HFF-Myc (cell line): ENCODE measurements around the gene HDLBP.

Experiments
- DNase-seq: peaks from one replicate; pipeline ENCODE4 v3.0.0-alpha.2; 2011; ENCODE audit warnings: low read depth; ENCODE audit errors: extremely low read depth
- H3K4me3 ChIP-seq: replicated peaks from 2 replicates; pipeline ENCODE4 v1.5.1; 2011; ENCODE audit warnings: low read depth, mild to moderate bottlenecking, control low read depth, low read length
- TF ChIP-seq, protein P1 (sequence below): IDR thresholded peaks from 2 replicates; pipeline ENCODE4 v1.5.1; 2012; ENCODE audit warnings: mild to moderate bottlenecking, low read depth, low read length, control low read depth; ENCODE audit errors: missing control alignments

Gene HDLBP

DNA sequence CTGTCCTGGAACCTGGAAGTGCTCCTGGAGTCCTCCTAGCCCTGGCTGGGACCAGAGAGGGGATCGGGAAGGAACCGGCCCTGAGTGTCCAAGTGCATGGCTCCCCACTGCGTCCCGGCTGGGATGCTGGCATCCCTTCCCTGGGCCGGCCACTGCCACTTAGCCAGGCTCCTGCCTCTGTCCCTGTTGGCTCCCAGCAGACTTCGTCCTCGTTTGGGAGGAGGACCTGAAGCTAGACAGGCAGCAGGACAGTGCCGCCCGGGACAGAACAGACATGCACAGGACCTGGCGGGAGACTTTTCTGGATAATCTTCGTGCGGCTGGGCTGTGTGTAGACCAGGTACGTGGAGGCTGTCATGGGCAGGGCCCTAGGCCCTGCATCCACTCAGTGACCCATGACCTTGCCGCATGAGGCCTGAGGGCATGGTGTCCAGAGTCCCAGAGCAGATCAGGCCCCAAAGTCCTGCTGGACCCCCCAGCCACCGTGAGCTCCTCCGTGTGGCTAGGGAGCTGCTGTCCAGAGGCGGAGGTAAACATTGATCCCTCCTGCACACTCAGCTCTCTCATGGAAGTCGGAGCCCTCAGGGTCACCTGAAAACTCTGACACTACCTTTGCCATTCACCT, 119.9 kb downstream of the HDLBP start:
- DNase-seq, result no peak
- no peak overlapping the region for H3K4me3 ChIP-seq
- TF ChIP-seq, protein P1, sequence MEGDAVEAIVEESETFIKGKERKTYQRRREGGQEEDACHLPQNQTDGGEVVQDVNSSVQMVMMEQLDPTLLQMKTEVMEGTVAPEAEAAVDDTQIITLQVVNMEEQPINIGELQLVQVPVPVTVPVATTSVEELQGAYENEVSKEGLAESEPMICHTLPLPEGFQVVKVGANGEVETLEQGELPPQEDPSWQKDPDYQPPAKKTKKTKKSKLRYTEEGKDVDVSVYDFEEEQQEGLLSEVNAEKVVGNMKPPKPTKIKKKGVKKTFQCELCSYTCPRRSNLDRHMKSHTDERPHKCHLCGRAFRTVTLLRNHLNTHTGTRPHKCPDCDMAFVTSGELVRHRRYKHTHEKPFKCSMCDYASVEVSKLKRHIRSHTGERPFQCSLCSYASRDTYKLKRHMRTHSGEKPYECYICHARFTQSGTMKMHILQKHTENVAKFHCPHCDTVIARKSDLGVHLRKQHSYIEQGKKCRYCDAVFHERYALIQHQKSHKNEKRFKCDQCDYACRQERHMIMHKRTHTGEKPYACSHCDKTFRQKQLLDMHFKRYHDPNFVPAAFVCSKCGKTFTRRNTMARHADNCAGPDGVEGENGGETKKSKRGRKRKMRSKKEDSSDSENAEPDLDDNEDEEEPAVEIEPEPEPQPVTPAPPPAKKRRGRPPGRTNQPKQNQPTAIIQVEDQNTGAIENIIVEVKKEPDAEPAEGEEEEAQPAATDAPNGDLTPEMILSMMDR, result no peak

DNA sequence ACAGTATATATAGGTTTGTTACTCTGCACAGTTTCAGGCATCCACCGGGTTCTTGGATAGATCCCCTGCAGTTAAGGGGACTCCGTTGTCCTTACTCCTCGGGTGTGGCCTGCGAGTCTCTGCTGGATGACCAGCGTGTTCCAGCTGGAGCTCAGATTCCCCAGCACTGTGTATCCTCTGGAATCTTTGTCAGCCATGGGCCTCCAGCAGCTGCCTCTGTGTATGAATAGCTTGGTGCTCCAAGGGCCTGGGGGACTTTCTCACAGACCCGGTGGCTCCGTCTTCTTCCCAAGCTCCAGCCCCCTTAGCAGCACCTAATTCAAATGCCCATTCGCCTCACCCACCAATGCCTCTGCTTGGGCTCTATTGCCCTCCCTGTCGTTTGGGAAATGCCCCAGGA, 120.7 kb downstream of the HDLBP start:
- TF ChIP-seq, protein P1, result no peak
- no peak for DNase-seq
- H3K4me3 ChIP-seq, result no peak overlapping the region

DNA sequence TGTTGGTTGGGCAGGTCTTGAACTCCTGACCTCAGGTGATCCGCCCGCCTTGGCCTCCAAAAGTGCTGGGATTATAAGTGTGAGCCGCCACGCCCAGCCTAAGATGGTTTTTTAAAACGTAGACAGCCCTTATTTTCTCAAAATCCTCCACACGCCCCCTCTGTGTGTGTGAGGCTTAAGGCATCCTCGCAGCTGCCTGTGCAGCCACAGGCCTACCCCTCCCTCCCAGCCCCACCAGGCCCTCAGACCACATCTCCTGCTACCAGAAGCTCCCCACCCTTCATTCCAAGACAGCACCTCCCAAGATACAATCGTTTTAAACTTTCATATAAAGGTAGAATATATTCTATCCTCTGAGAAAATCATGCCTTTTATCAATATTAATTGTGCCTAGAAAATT, 122.2 kb downstream of the HDLBP start:
- DNase-seq, result no peak
- TF ChIP-seq, protein P1, result no peak
- no peak overlapping the region for H3K4me3 ChIP-seq

DNA sequence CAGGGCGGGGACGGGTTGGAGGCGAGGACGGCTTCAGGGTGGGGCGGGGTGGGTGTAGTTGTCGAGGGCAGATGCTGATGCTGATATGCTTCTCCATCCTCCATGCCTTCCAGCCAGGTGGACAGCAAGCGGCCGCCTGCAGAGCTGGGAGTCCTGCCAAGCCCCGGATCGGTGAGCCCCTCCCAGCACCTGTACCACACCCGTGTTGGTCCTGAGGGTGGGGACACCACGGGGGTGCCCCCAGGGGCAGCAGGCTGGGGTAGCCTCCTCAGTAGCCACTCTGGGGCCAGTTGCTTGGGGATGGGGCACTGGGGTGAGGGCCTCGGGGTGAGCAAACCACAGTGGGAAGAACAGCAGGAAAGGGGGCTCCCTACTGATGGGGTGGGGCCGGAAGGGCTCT, 124.4 kb downstream of the HDLBP start:
- no peak overlapping the region for H3K4me3 ChIP-seq
- TF ChIP-seq, protein P1, result no peak
- DNase-seq, result no peak

DNA sequence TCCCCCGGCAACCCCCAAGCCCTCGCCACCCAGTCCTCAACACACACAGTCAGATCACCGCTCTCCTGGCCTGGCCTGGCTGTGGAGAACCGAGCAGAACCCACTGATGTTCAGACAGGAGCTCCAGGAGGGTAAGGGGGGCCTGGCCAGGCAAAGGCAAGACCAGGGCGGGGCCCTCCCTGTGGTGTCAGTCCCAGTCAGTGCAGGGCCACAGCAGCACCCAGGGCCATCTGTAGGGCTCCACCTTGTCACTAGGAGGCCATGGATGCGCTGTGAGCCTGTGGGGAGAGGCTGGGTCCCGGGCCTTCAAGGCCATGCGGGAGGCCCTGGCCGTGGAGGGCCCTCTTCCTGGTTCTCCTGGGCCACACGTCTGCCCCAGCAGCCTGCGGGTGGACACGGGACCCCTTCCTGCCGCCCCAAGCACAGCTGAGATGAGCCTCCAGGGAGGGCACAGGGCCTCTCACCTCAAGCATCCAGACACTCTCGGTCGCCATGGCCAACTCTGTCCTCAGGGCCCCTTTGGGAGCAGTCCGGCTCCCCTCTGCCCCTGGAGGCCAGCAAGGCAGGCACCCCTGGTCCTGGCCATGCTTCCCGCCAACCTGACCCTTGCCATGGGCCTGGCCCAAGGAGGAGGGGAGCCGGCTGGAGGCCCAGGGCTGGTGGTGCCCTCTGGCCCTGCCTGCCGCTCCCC, 125.0 kb downstream of the HDLBP start:
- TF ChIP-seq, protein P1, result no peak
- H3K4me3 ChIP-seq, result no peak overlapping the region
- DNase-seq, result no peak

DNA sequence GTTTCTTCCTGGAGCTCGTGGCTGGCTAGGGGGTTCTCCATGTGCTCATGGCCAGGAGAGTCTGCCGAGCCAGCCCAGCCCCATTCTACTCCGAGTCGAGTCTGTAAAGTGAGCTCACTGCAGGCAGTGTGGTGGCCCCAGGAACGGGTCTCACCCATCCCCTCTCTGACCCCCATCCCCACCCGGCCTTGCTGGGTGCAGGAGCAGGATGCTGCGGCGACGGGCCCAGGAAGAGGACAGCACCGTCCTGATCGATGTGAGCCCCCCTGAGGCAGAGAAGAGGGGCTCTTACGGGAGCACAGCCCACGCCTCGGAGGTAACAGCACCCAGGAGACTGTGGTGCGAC, 125.6 kb downstream of the HDLBP start:
- H3K4me3 ChIP-seq, result no peak overlapping the region
- no peak for DNase-seq
- TF ChIP-seq, protein P1, result no peak
